Lower lobe of right lung (tissue), 2 donors: ENCODE results near the gene RGS6. TPM values are rescaled to one million over a fixed set of nuclear protein-coding genes. Genes with fewer than 3 reads are reported as not detected.

Experiments used
- ATAC-seq, 2 donors: fragments of 200-7000 bp; cut with Tn5 transposase; one replicate each; pipeline ENCODE4 v1.9.1; 2020 to 2022; ENCODE audit warnings: mild to moderate bottlenecking in 2 of 2, moderate library complexity in 2 of 2
- DNase-seq: peaks from one replicate; pipeline ENCODE4 v3.0.0-alpha.2; 2020
- H3K27ac ChIP-seq: fragments of 200-600 bp; one replicate; pipeline ENCODE4 v1.8.0; 2022
- H3K27me3 ChIP-seq: fragments of 200-600 bp; one replicate; pipeline ENCODE4 v1.8.0; 2022; ENCODE audit warnings: low read depth
- H3K36me3 ChIP-seq: fragments of 200-600 bp; one replicate; pipeline ENCODE4 v1.8.0; 2022; ENCODE audit warnings: mild to moderate bottlenecking
- H3K4me1 ChIP-seq: fragments of 200-600 bp; one replicate; pipeline ENCODE4 v1.8.0; 2022
- H3K4me3 ChIP-seq: fragments of 200-600 bp; one replicate; pipeline ENCODE4 v1.8.0; 2022; ENCODE audit warnings: mild to moderate bottlenecking
- H3K9me3 ChIP-seq: fragments of 200-600 bp; one replicate; pipeline ENCODE4 v1.8.0; 2022
- CTCF ChIP-seq: fragments of 200-600 bp; IDR thresholded peaks from one replicate; pipeline ENCODE4 v1.8.0; 2022; ENCODE audit warnings: antibody characterized with exemption, mild to moderate bottlenecking
- intact Hi-C: fragments of 100-400 bp; cut with DNase I; formaldehyde crosslinking; loops from one replicate; pipeline ENCODE4 v1.11.0; 2022
- total RNA-seq: library from RNA; stranded (reverse); fragmentation: NEBNext Ultra II Directional; extraction: Animal tissue kit (Norgen Biotek cat#: 25700); gene quantifications from one replicate; pipeline ENCODE4 v1.2.1, GENCODE V29; 2021
- donor health status: DM: no; HTN: yes; CAD: no; lungs with severe emphysema.

Gene RGS6
- total RNA-seq, 1 donor from 2014 or later: 2.5 TPM

GRCh38 chr14:72416892-72417291 lies 484.7 kb downstream of the RGS6 start:
- TF ChIP-seq CTCF: no peak
- H3K27ac ChIP-seq: no peak overlapping the region
- DNase-seq (no peak), ATAC-seq (no peak)
- H3K36me3 ChIP-seq: no peaks in the 10 kb centered on the region
- intact Hi-C loops: no loop called here
- no peak overlapping the region for H3K4me3 ChIP-seq
- no peaks in the 10 kb centered on the region for H3K4me1 ChIP-seq
- H3K27me3 ChIP-seq: no peaks in the 10 kb centered on the region
- peaks cover 6% of the 10 kb centered on the region for H3K9me3 ChIP-seq

DNA sequence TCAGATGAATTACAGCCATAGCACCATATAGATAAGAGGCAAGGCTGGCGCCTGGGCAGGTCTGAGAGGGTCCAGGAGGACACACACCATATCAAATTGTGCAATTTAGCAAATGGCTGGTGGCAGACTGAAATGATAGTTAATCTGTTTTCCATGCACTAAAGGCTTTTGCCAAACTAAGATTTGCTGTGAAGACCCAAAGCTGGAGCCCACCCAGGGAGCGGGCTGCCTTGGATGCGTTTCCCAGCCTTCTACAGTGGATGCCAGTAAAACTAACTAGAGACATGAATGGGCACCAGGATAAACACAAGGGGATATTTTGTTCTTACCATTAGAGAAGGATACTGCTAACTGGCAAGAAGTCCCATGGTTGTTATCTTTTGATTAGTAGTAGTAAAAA lies 486.6 kb downstream of the RGS6 start:
- Histone ChIP-seq H3K9me3 (peaks cover 6% of the 10 kb centered on the region), H3K27me3 (no peaks in the 10 kb centered on the region), H3K27ac (no peak overlapping the region), H3K36me3 (no peaks in the 10 kb centered on the region), H3K4me1 (no peaks in the 10 kb centered on the region), H3K4me3 (no peak overlapping the region)
- intact Hi-C loops: no loop called here
- ATAC-seq (no peak), DNase-seq (no peak)
- TF ChIP-seq CTCF: no peak

DNA sequence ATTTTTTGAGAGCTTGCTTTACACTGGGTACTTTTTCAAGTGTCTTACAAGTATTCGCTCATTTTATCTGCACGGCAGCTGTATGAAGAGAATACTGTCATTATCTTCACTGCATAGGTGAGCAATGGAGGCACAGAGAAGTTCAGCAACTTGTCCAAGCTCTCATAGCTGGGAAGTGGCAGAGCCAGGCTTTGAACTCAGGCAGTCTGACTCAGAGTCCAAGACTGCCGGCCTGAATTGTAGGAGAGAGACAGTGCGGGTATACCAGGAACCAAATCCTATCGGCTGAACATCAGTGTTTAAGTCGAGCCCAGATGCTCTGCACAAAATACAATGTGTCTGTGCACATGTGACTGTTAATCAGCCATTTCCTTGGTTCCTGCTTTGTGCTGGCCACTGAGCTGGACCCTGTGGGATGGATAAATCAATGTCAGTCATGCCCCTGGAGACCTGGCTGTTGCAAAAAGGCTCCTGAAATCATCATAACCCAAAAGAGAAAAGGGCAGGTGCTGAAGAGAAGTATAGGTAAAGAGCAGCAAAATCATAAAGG lies 487.1 kb downstream of the RGS6 start:
- intact Hi-C loops: no loop called here
- no peak overlapping the region for H3K27ac ChIP-seq
- ATAC-seq: no peak
- H3K36me3 ChIP-seq: no peaks in the 10 kb centered on the region
- no peak for DNase-seq
- H3K27me3 ChIP-seq: no peaks in the 10 kb centered on the region
- H3K4me3 ChIP-seq: no peak overlapping the region
- no peak for TF ChIP-seq CTCF
- H3K9me3 ChIP-seq: peaks cover 6% of the 10 kb centered on the region
- H3K4me1 ChIP-seq: no peaks in the 10 kb centered on the region

DNA sequence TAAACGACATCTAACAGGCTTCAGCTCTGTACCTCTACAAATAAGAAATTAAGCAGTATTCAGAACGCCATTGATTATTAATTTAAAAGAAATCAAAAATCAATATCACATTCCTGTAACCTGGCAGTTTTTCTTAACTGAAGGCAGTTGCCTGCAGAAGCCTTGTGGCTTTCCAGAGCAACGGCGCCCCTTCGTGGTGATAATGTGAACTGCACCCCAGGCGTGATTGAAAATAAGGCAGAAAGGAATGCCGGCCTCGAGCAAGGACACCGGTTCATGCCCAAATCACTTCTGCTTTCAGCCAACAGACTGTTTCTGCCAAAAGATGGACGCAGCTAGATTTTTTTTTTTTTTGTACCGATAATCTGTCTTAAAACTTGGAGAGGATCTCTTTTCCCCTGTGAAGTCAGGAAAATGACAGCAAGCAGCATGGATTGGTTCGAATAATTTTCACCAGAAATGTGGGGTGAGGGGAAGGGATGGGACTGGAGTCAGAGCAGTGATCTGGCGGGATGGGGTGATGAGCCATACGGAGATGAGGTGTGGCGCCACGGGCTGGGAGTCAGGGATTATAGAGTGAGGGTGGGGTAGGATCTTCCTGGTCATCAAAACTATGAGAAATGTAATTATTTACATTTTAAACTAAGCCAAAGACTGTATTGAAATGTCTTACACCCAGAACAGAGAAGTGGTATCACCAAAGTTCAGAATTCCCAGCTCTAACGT lies 488.7 kb downstream of the RGS6 start:
- DNase-seq: peak; percentile 63
- no peak overlapping the region for H3K4me3 ChIP-seq

GRCh38 chr14:72423957-72424356 lies 491.7 kb downstream of the RGS6 start:
- intact Hi-C loops: no loop called here

More for the DNA sequence above, 488.7 kb downstream of the RGS6 start:
- Histone ChIP-seq H3K27me3 (no peaks in the 10 kb centered on the region), H3K36me3 (no peaks in the 10 kb centered on the region), H3K27ac (no peak overlapping the region), H3K4me1 (no peaks in the 10 kb centered on the region), H3K9me3 (no peaks in the 10 kb centered on the region)
- TF ChIP-seq CTCF: peak; percentile 89
- ATAC-seq: peak in 1 of 2 donors; percentile 49
- intact Hi-C loops: no loop called here

More at GRCh38 chr14:72423957-72424356, 491.7 kb downstream of the RGS6 start:
- Histone ChIP-seq H3K36me3 (no peaks in the 10 kb centered on the region), H3K27ac (no peak overlapping the region), H3K4me3 (no peak overlapping the region), H3K4me1 (no peaks in the 10 kb centered on the region), H3K27me3 (no peaks in the 10 kb centered on the region), H3K9me3 (no peaks in the 10 kb centered on the region)
- no peak for TF ChIP-seq CTCF
- ATAC-seq: no peak
- DNase-seq: no peak
